HCT116 (cell line): Measurements from ENCODE around the gene DUOXA1.

Experiments used
- CEBPB ChIP-seq: IDR thresholded peaks from 2 replicates; pipeline ENCODE4 v1.6.1; 2012; ENCODE audit warnings: low read depth
- CTCF ChIP-seq, 3 experiments: fragments of 200-600 bp in 1 of 3; sonication (generic) in 1 of 3; IDR thresholded peaks in 2 of 3; conservative IDR thresholded peaks in 1 of 3; 2 replicates each; pipeline ENCODE4 v1.5.1; 2012 to 2017; ENCODE audit warnings: low read depth in 2 of 3, low read length in 2 of 3, antibody characterized with exemption in 1 of 3, borderline replicate concordance in 1 of 3, control low read depth in 1 of 3, mild to moderate bottlenecking in 1 of 3, mixed read lengths in 1 of 3, mixed run types in 1 of 3, moderate library complexity in 1 of 3; ENCODE audit not compliant: insufficient read depth in 1 of 3
- EGR1 ChIP-seq: IDR thresholded peaks from 2 replicates; pipeline ENCODE4 v1.6.1; 2012; ENCODE audit warnings: low read depth
- JUND ChIP-seq: IDR thresholded peaks from 2 replicates; pipeline ENCODE4 v1.6.1; 2012
- POLR2AphosphoS5 ChIP-seq: IDR thresholded peaks from 2 replicates; pipeline ENCODE4 v1.6.1; 2011; ENCODE audit warnings: mild to moderate bottlenecking, low read depth, low read length, moderate library complexity
- ZNF274 ChIP-seq: fragments of 200-500 bp; sonication (Bioruptor generic); IDR thresholded peaks from 2 replicates; pipeline ENCODE4 v1.6.1; 2014; ENCODE audit warnings: mild to moderate bottlenecking, low read depth, low read length, inconsistent platforms

- TF ChIP-seq CTCF (IDR thresholded peaks at IDR 0.05 in 2 of 3, conservative IDR thresholded peaks at IDR 0.05 in 1 of 3; ENCODE audit: borderline replicate concordance in 1 of 3, insufficient read depth in 1 of 3, low read depth in 2 of 3, low read length in 2 of 3) (no peak), CEBPB (no peak), ZNF274 (no peak), POLR2AphosphoS5 (no peak), EGR1 (no peak), JUND (no peak)
Measured at GRCh38 chr15:45151998-45152828, 22.5 kb upstream of the DUOXA1 start.
